ENCODE results near the gene SRRM1.
"Not testable (repeated sequence)": the region's sequence is repeated elsewhere in the genome, so short reads cannot be mapped to it uniquely, and the experiment has no call there.

The SRRM1 gene

DNA sequence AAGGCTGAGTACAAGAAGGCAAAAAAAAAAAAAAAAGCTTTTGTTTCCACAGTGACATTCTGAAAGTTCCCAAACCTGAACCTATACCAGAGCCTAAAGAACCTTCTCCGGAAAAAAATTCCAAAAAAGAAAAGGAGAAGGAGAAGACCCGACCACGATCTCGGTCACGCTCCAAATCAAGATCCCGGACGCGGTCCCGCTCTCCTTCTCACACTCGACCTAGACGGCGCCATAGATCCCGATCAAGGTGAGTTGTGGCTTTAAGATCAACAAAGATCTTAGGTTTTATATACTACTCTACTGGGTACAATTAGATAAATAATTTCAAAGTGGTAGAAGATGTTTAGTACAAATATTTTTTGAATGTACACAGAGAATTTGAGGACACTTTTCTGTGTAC, 9.3 kb downstream of the SRRM1 start:
- H3K9me3 ChIP-seq (ENCODE audit: control insufficient read depth, insufficient read depth, low read length): no peaks in the 10 kb centered on the region
- H3K4me3 ChIP-seq (ENCODE audit: low read depth, low read length): no peak overlapping the region
- no peak overlapping the region for H3K9ac ChIP-seq (ENCODE audit: low read depth, low read length)
- H3K4me1 ChIP-seq (ENCODE audit: control insufficient read depth, insufficient read depth, low read length): no peaks in the 10 kb centered on the region
- no peaks in the 10 kb centered on the region for H3K27me3 ChIP-seq (ENCODE audit: control insufficient read depth, insufficient read depth, low read length)
- peaks cover 65% of the 10 kb centered on the region for H3K36me3 ChIP-seq (ENCODE audit: control insufficient read depth, insufficient read depth, low read length)

DNA sequence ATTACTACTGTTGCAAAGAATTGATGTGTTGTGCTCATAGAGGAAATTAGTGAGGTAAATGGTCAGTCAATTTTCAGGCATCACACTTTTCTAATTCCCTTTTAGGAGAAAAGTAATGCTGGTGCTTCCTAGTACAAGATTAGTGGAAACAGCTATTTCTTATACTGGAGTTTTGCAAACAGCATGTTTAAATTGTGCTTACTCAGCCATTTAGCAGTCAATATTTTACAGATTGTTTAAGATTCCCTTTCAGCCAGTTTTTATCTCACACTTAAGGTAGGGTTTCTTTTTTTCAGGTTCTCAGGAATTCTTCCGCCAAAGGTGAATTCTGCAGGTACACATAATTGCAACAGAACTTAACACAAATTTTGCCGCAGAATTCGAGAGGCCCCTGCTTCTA, 10.9 kb downstream of the SRRM1 start:
- Histone ChIP-seq H3K4me1 (ENCODE audit: control insufficient read depth, insufficient read depth, low read length) (no peaks in the 10 kb centered on the region), H3K9ac (ENCODE audit: low read depth, low read length) (no peak overlapping the region), H3K36me3 (ENCODE audit: control insufficient read depth, insufficient read depth, low read length) (peaks cover 59% of the 10 kb centered on the region), H3K27me3 (ENCODE audit: control insufficient read depth, insufficient read depth, low read length) (no peaks in the 10 kb centered on the region), H3K4me3 (ENCODE audit: low read depth, low read length) (no peak overlapping the region), H3K9me3 (ENCODE audit: control insufficient read depth, insufficient read depth, low read length) (no peaks in the 10 kb centered on the region)

DNA sequence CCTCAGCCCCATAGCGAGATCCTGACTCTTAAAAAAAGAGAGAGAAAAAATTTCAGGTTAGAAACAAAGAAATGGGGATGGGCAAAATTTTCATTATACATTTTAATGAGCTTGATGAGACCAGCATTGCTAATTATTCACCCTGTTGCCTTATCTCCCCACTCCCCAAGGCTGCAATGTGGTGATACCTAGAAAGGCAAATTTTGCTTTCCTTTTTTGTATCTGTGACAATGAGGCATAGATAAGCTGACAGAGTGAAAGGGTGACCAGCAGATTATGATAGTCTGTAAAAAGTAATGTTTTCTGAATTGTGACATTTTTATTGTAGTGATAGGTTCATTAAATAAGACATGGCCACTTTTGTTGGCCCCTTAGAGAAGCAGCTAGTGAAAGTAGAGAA, 12.9 kb downstream of the SRRM1 start:
- Histone ChIP-seq H3K4me3 (ENCODE audit: low read depth, low read length) (no peak overlapping the region), H3K27me3 (ENCODE audit: control insufficient read depth, insufficient read depth, low read length) (no peaks in the 10 kb centered on the region), H3K9ac (ENCODE audit: low read depth, low read length) (no peak overlapping the region), H3K9me3 (ENCODE audit: control insufficient read depth, insufficient read depth, low read length) (no peaks in the 10 kb centered on the region), H3K36me3 (ENCODE audit: control insufficient read depth, insufficient read depth, low read length) (peaks cover 49% of the 10 kb centered on the region), H3K4me1 (ENCODE audit: control insufficient read depth, insufficient read depth, low read length) (no peaks in the 10 kb centered on the region)

DNA sequence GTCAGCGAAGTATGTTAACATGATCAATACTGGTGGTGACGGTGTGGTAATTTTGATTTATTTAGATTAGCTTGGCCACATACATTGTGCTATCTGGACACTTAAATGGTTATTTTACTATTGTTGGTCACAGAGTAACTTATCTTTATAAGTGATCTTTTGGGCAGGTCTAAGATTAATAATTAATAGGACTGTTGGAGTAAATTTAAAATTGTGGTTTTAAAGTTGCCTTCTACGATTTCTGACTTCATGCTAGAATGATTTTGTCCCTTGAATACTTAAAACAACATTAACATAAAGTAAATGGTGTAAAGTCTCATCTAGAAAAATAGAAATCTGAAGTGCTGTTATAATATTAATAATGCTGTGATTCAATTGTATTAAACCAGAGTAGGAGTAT, 14.7 kb downstream of the SRRM1 start:
- H3K27me3 ChIP-seq (ENCODE audit: control insufficient read depth, insufficient read depth, low read length): no peaks in the 10 kb centered on the region
- H3K4me1 ChIP-seq (ENCODE audit: control insufficient read depth, insufficient read depth, low read length): no peaks in the 10 kb centered on the region
- H3K4me3 ChIP-seq (ENCODE audit: low read depth, low read length): no peak overlapping the region
- H3K9me3 ChIP-seq (ENCODE audit: control insufficient read depth, insufficient read depth, low read length): no peaks in the 10 kb centered on the region
- H3K36me3 ChIP-seq (ENCODE audit: control insufficient read depth, insufficient read depth, low read length): peaks cover 43% of the 10 kb centered on the region
- no peak overlapping the region for H3K9ac ChIP-seq (ENCODE audit: low read depth, low read length)

DNA sequence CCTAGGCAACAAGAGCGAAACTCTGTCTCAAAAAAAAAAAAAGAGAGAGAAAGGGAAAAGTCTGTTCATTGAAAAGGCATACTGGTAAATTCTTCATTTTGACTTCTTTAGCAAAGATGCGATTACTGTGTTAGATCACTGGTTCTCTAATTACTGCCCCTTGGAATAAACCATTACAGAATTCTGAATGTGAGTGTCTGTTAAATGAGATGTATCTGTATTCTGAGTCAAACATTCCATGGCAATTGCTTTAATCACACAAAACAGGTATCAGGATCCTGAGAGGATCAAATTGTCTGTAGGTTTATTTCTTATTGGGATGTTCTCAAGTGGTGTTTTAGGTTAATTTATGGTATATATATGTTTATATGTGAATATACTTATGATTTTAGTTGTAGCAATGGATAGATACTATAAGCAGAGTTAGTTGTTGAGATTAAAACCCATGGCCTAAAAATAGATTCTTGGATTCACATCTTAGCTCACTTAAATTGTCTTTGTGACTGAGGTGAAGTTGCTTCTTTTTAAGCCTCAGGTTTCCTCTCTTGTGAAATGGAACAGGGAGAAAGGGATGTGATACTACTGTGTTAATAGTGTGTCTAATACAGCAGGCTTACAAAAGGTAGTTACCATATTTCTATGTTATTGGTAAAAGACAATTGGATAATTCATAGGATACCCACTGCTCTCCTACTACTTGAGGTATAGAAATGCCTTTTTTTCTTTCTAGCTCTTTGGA, 16.2 kb downstream of the SRRM1 start:
- Histone ChIP-seq H3K9me3 (ENCODE audit: control insufficient read depth, insufficient read depth, low read length) (no peaks in the 10 kb centered on the region), H3K36me3 (ENCODE audit: control insufficient read depth, insufficient read depth, low read length) (peaks cover 45% of the 10 kb centered on the region), H3K9ac (ENCODE audit: low read depth, low read length) (no peak overlapping the region), H3K4me3 (ENCODE audit: low read depth, low read length) (no peak overlapping the region), H3K4me1 (ENCODE audit: control insufficient read depth, insufficient read depth, low read length) (no peaks in the 10 kb centered on the region), H3K27me3 (ENCODE audit: control insufficient read depth, insufficient read depth, low read length) (no peaks in the 10 kb centered on the region)

DNA sequence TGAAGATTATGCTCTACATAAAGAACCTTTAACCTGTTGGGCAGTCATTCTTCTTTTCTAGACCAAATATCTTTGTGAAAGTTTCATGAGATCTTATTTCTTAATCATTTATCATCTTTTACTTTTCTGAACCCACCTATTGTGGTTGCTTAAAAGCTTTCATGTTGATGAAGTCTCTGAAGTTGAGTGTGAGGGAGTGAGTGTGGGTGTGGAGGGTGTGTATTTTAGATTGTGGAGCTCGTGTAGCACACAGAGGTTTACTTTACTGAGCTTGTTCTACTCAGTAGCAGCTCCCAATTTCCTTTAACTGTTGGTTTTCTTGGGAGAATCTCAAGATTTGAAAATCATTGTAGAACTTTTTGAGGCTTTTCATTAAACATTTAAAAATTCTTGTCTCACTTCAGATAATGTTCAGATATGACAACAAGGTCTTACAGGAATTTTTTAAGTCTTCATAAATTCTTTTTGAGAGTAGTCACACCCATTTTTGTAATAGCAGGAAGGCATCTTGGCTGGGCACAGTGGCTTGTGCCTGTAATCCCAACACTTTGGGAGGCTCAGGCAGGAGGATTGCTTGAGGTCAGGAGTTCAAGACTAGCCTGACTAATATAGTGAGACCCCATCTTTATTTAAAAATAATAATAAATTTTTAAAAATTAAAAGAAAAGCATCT, 17.0 kb downstream of the SRRM1 start:
- Histone ChIP-seq H3K9ac (ENCODE audit: low read depth, low read length) (no peak overlapping the region), H3K4me1 (ENCODE audit: control insufficient read depth, insufficient read depth, low read length) (no peaks in the 10 kb centered on the region), H3K27me3 (ENCODE audit: control insufficient read depth, insufficient read depth, low read length) (no peaks in the 10 kb centered on the region), H3K36me3 (ENCODE audit: control insufficient read depth, insufficient read depth, low read length) (peaks cover 45% of the 10 kb centered on the region), H3K9me3 (ENCODE audit: control insufficient read depth, insufficient read depth, low read length) (no peaks in the 10 kb centered on the region), H3K4me3 (ENCODE audit: low read depth, low read length) (no peak overlapping the region)

DNA sequence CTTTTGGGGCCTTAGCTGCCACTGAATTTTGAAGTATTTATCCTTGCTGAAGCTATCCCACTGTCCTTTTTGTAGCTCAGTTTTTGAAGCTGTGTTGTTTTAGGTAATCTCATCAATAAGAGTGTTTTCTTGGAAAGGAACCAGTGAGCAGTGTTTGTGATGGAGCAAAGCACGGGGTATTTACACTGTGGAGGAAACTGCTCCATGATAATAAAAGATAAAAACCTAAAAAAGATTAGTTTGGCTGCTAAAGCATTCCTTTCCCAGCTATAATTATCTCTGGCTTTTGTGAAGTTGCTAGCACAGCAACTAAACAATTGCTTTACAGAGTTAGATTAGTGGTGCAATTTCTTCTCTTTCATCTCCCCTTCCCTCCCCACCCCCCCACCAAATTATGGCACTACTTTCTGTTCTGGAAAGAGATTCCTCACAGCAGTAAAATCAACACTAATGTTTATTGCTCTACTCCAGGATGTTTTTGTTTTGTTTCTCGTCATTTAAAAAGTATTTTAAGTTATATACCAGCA, 21.5 kb downstream of the SRRM1 start:
- no peaks in the 10 kb centered on the region for H3K9me3 ChIP-seq (ENCODE audit: control insufficient read depth, insufficient read depth, low read length)
- H3K4me1 ChIP-seq (ENCODE audit: control insufficient read depth, insufficient read depth, low read length): no peaks in the 10 kb centered on the region
- H3K9ac ChIP-seq (ENCODE audit: low read depth, low read length): no peak overlapping the region
- H3K27me3 ChIP-seq (ENCODE audit: control insufficient read depth, insufficient read depth, low read length): no peaks in the 10 kb centered on the region
- peaks cover 58% of the 10 kb centered on the region for H3K36me3 ChIP-seq (ENCODE audit: control insufficient read depth, insufficient read depth, low read length)
- H3K4me3 ChIP-seq (ENCODE audit: low read depth, low read length): no peak overlapping the region

DNA sequence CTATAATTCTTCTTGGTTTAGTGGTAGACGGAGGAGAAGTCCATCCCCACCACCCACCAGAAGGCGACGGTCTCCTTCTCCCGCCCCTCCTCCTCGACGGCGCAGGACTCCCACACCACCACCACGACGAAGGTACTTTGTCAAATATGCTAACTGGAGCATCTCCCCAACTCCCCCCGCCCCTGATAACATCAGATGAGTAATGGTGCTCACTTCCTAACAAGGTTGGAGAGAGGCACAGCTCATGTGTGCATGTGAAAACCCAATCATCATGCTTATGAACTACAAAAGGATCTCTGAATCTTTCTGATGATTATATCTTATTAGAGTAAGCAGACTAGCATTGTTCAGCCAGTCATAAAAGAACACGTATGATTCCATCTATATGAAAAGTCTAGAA, 23.7 kb downstream of the SRRM1 start:
- Histone ChIP-seq H3K9ac (ENCODE audit: low read depth, low read length) (no peak overlapping the region), H3K9me3 (ENCODE audit: control insufficient read depth, insufficient read depth, low read length) (no peaks in the 10 kb centered on the region), H3K36me3 (ENCODE audit: control insufficient read depth, insufficient read depth, low read length) (peaks cover 65% of the 10 kb centered on the region), H3K4me1 (ENCODE audit: control insufficient read depth, insufficient read depth, low read length) (no peaks in the 10 kb centered on the region), H3K27me3 (ENCODE audit: control insufficient read depth, insufficient read depth, low read length) (no peaks in the 10 kb centered on the region), H3K4me3 (ENCODE audit: low read depth, low read length) (no peak overlapping the region)

DNA sequence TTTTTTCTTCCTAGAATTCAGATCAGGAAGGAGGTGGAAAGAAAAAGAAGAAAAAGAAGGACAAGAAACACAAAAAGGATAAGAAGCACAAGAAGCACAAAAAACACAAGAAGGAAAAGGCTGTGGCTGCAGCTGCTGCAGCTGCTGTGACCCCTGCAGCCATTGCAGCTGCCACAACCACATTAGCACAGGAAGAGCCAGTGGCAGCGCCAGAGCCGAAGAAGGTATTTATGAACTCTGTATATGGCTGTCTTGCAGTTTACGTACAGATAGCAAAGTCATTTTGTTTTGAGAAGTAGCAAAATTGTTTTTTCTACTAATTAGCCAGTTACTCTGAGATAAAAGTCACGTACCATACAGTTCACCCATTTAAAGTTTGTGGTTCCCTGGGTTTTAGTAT, 28.3 kb downstream of the SRRM1 start:
- peaks cover 63% of the 10 kb centered on the region for H3K36me3 ChIP-seq (ENCODE audit: control insufficient read depth, insufficient read depth, low read length)
- H3K4me3 ChIP-seq (ENCODE audit: low read depth, low read length); H3K27me3 ChIP-seq (ENCODE audit: control insufficient read depth, insufficient read depth, low read length); H3K4me1 ChIP-seq (ENCODE audit: control insufficient read depth, insufficient read depth, low read length); H3K9ac ChIP-seq (ENCODE audit: low read depth, low read length); H3K9me3 ChIP-seq (ENCODE audit: control insufficient read depth, insufficient read depth, low read length): not testable (repeated sequence)

DNA sequence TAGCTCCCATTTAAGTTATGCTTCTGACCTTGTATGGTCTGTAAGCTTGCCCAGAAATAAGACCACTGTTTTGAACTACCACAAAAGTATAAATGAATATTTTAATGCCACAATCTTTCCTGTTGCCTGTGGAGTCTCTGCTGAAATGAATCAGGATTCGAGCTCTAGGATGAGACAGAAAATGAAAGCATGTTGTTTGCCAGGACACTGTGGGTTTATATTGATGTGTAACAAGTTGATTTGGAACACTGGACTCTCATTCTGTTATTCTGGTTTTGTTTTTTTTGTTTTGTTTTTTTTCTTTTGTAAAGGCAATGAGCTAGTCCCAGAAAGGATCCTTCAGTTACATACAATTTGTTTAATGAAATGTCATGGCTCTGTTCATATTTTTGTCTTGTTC, 29.6 kb downstream of the SRRM1 start:
- not testable (repeated sequence) for H3K4me1 ChIP-seq (ENCODE audit: control insufficient read depth, insufficient read depth, low read length); H3K4me3 ChIP-seq (ENCODE audit: low read depth, low read length); H3K9ac ChIP-seq (ENCODE audit: low read depth, low read length); H3K9me3 ChIP-seq (ENCODE audit: control insufficient read depth, insufficient read depth, low read length); H3K27me3 ChIP-seq (ENCODE audit: control insufficient read depth, insufficient read depth, low read length)
- peaks cover 52% of the 10 kb centered on the region for H3K36me3 ChIP-seq (ENCODE audit: control insufficient read depth, insufficient read depth, low read length)

DNA sequence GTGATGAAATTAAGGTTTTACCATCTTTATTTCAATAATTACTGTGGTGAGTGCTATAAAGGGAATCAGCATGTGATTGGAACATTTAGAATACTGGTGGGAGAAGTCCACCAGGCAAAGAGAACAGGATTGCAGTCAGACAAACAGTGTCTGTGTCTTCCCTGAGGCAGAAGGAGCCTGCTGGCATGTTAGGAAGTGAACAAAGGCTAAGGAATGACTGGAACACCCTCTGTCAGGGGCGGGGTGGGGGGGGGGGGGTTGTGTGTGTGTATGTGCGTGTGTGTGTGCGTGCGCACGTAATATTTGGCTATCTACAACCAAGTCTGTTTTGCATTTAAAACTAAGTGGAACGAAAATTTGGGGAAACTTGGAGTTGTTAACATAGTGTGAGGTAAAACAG, 30.2 kb downstream of the SRRM1 start:
- Histone ChIP-seq H3K27me3 (ENCODE audit: control insufficient read depth, insufficient read depth, low read length) (no peaks in the 10 kb centered on the region), H3K9me3 (ENCODE audit: control insufficient read depth, insufficient read depth, low read length) (no peaks in the 10 kb centered on the region), H3K4me1 (ENCODE audit: control insufficient read depth, insufficient read depth, low read length) (no peaks in the 10 kb centered on the region), H3K36me3 (ENCODE audit: control insufficient read depth, insufficient read depth, low read length) (peaks cover 48% of the 10 kb centered on the region), H3K4me3 (ENCODE audit: low read depth, low read length) (no peak overlapping the region), H3K9ac (ENCODE audit: low read depth, low read length) (no peak overlapping the region)

DNA sequence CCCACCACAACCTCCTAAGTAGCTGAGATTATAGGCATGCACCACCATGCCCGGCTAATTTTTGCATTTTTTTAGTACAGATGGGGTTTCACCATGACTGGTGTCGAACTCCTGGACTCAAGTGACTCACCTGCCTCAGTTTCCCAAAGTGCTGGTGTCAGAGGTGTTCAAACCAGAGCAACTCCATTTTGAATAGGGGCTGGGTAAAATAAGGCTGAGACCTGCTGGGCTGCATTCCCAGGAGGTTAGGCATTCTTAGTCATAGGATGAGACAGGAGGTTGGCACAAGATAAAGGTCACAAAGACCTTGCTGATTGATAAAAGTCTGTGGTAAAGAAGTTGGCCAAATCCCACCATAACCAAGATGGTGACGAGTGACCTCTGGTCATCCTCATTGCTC, 35.3 kb downstream of the SRRM1 start:
- not testable (repeated sequence) for H3K27me3 ChIP-seq (ENCODE audit: control insufficient read depth, insufficient read depth, low read length); H3K4me3 ChIP-seq (ENCODE audit: low read depth, low read length); H3K9ac ChIP-seq (ENCODE audit: low read depth, low read length); H3K9me3 ChIP-seq (ENCODE audit: control insufficient read depth, insufficient read depth, low read length); H3K4me1 ChIP-seq (ENCODE audit: control insufficient read depth, insufficient read depth, low read length)
- peaks cover 17% of the 10 kb centered on the region for H3K36me3 ChIP-seq (ENCODE audit: control insufficient read depth, insufficient read depth, low read length)
